Endodermal cell (in vitro differentiated cells): ENCODE results near the gene HSD17B1. TPM values are rescaled to one million over a fixed set of nuclear protein-coding genes. Genes with fewer than 3 reads are reported as not detected.
A peak's percentile ranks its signal among the peaks of the same experiment; 100 is the strongest.

Source experiments
- DNase-seq: peaks from one replicate; pipeline ENCODE4 v3.0.0-alpha.2; 2017
- H3K27ac ChIP-seq: 2 replicates; pipeline ENCODE4 v1.5.1; 2013; ENCODE audit warnings: mild to moderate bottlenecking, low read depth, low read length, moderate library complexity
- H3K27me3 ChIP-seq: 2 replicates; pipeline ENCODE4 v1.6.1; 2013; ENCODE audit warnings: mild to moderate bottlenecking, low read length, moderate library complexity; ENCODE audit not compliant: insufficient read depth, control insufficient read depth, poor library complexity, severe bottlenecking
- H3K36me3 ChIP-seq: 2 replicates; pipeline ENCODE4 v1.7.0; 2013; ENCODE audit warnings: mild to moderate bottlenecking, low read length, moderate library complexity; ENCODE audit not compliant: control insufficient read depth, insufficient read depth
- H3K4me1 ChIP-seq: one replicate; pipeline ENCODE4 v1.7.0; 2013; ENCODE audit warnings: low read length; ENCODE audit not compliant: control insufficient read depth, insufficient read depth
- H3K4me3 ChIP-seq: 2 replicates; pipeline ENCODE4 v1.5.1; 2013; ENCODE audit warnings: mild to moderate bottlenecking, low read length, moderate library complexity
- H3K9ac ChIP-seq: 2 replicates; pipeline ENCODE4 v1.6.1; 2013; ENCODE audit warnings: mild to moderate bottlenecking, low read length, moderate library complexity; ENCODE audit not compliant: poor library complexity, severe bottlenecking; ENCODE audit errors: extremely low read depth
- H3K9me3 ChIP-seq: 2 replicates; pipeline ENCODE4 v1.6.1; 2013; ENCODE audit warnings: mild to moderate bottlenecking, low read length, moderate library complexity; ENCODE audit not compliant: control insufficient read depth
- H3K27ac Mint-ChIP-seq: 2 replicates; pipeline ENCODE4 v1.8.0; 2020; ENCODE audit warnings: mixed read lengths
- H3K27me3 Mint-ChIP-seq: 2 replicates; pipeline ENCODE4 v1.8.0; 2021; ENCODE audit warnings: mild to moderate bottlenecking, mixed read lengths; ENCODE audit not compliant: insufficient read depth
- H3K36me3 Mint-ChIP-seq: 2 replicates; pipeline ENCODE4 v1.8.0; 2020; ENCODE audit warnings: low read depth, mixed read lengths
- H3K4me1 Mint-ChIP-seq: 2 replicates; pipeline ENCODE4 v1.8.0; 2020; ENCODE audit warnings: mixed read lengths
- H3K4me3 Mint-ChIP-seq: 2 replicates; pipeline ENCODE4 v1.8.0; 2020; ENCODE audit warnings: mild to moderate bottlenecking, moderate library complexity, mixed read lengths
- H3K9me3 Mint-ChIP-seq: 2 replicates; pipeline ENCODE4 v1.8.0; 2020; ENCODE audit warnings: mild to moderate bottlenecking, mixed read lengths
- CTCF ChIP-seq: fragments of 200-600 bp; sonication (generic); conservative IDR thresholded peaks from 2 replicates; pipeline ENCODE4 v1.5.0; 2021; ENCODE audit warnings: antibody characterized with exemption, mild to moderate bottlenecking
- WGBS, 2 experiments: methylation state at CpG; one replicate each; pipeline versions ENCODE4 v1.1.5 to v1.1.7; 2013; ENCODE audit warnings: missing lambda C conversion rate in 2 of 2, mixed read lengths in 1 of 2; ENCODE audit not compliant: insufficient coverage in 1 of 2, insufficient read length in 1 of 2; 5-methylcytosine and 5-hydroxymethylcytosine counted together
- total RNA-seq, 2 donors: library from RNA; stranded (reverse); fragmentation: NEBNext Ultra II Directional in 1 of 2; extraction: Animal tissue kit (Norgen Biotek cat#: 25700) in 1 of 2; gene quantifications; 2 replicates in 1 of 2; 3 replicates in 1 of 2; pipeline ENCODE4 v1.2.1, GENCODE V29; 2021

HSD17B1 gene
- total RNA-seq, 2 donors from 2014 or later: 2.4 to 2.8 TPM

DNA sequence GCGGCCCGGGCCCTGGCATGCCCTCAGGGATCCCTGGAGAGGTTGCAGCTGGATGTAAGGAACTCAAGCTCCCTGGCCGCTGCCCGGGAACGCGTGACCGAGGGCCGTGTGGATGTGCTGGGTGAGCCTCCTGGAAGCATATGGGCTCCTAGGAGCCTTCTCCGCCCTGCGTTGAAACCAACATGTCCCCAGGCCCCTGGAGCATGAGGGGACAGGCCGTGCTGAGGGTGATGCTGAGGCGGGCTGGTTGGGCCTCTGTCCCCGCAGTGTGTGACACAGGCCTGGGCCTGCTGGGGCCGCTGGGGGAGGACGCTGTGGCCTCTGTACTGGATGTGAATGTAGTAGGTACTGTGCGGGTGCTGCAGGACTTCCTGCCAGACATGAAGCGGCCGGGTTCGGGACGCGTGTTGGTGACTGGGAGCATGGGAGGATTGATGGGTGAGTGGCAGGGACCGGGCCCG, 5.7 kb upstream of the HSD17B1 start:
- Histone ChIP-seq H3K36me3 (no peaks in the 10 kb centered on the region), H3K4me3 (no peak overlapping the region), H3K4me1 (no peaks in the 10 kb centered on the region), H3K9ac (no peak overlapping the region), H3K27ac (no peak overlapping the region), H3K27me3 (no peaks in the 10 kb centered on the region), H3K9me3 (no peaks in the 10 kb centered on the region)
- WGBS, 2 experiments: 90 to 93% methylated on average over 10 to 23 of the region's 23 CpGs
- Mint-ChIP-seq H3K4me1 (peaks cover 10% of the 10 kb centered on the region), H3K9me3 (no peaks in the 10 kb centered on the region), H3K4me3 (no peak overlapping the region), H3K27ac (no peak overlapping the region), H3K27me3 (no peaks in the 10 kb centered on the region), H3K36me3 (peaks cover 9% of the 10 kb centered on the region)
- no peak for TF ChIP-seq CTCF
- DNase-seq: no peak

DNA sequence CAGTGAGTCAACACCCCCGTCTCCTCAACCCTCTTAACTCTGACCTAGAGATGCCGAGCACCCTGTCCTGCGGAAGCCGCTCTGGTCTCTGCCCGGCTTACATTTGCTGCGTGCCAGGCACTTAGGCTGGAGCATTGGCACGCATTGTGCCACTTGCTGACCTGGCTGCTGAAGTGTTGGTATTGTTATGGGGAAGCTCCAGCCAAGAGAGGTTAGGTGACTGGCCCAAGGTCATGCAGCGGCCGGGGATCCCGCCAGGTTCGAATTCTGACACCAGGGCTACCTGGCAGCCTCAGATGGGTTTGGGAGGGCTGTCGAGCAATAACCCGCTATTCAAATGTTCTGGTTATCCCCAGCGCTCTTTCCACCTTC, 5.0 kb upstream of the HSD17B1 start:
- no peaks in the 10 kb centered on the region for H3K4me1 ChIP-seq
- no peaks in the 10 kb centered on the region for H3K9me3 ChIP-seq
- Mint-ChIP-seq H3K27ac (no peak overlapping the region), H3K36me3 (peaks cover 9% of the 10 kb centered on the region), H3K9me3 (no peaks in the 10 kb centered on the region), H3K4me3 (peak overlapping the region; percentile 45), H3K4me1 (peaks cover 10% of the 10 kb centered on the region), H3K27me3 (no peaks in the 10 kb centered on the region)
- no peaks in the 10 kb centered on the region for H3K36me3 ChIP-seq
- DNase-seq: no peak
- no peaks in the 10 kb centered on the region for H3K27me3 ChIP-seq
- H3K9ac ChIP-seq: no peak overlapping the region
- no peak overlapping the region for H3K27ac ChIP-seq
- WGBS, 2 experiments: 90 to 91% methylated on average over 8 to 14 of the region's 14 CpGs
- no peak for TF ChIP-seq CTCF
- no peak overlapping the region for H3K4me3 ChIP-seq

- peak; percentile 100 for DNase-seq
- H3K27ac Mint-ChIP-seq: no peak overlapping the region
- peak overlapping the region; percentile 18 for H3K27ac ChIP-seq
- H3K9me3 Mint-ChIP-seq: no peaks in the 10 kb centered on the region
- no peaks in the 10 kb centered on the region for H3K4me1 ChIP-seq
- no peaks in the 10 kb centered on the region for H3K36me3 ChIP-seq
- 11 to 25% methylated on average over 42 to 74 of the region's 74 CpGs for WGBS, 2 experiments
- peak overlapping the region; percentile 45 for H3K4me3 Mint-ChIP-seq
- peak; percentile 82 for TF ChIP-seq CTCF
- H3K4me3 ChIP-seq: peak overlapping the region; percentile 62
- H3K27me3 ChIP-seq: no peaks in the 10 kb centered on the region
- H3K4me1 Mint-ChIP-seq: peaks cover 10% of the 10 kb centered on the region
- H3K9me3 ChIP-seq: no peaks in the 10 kb centered on the region
- no peaks in the 10 kb centered on the region for H3K27me3 Mint-ChIP-seq
- peak overlapping the region; percentile 20 for H3K9ac ChIP-seq
- H3K36me3 Mint-ChIP-seq: peaks cover 9% of the 10 kb centered on the region
Observed at GRCh38 chr17:42548070-42548837, 4.5 kb upstream of the HSD17B1 start.
